GM19467 (cell line): ENCODE data around the gene UBA3.

Experiments
- ATAC-seq: cut with Tn5 transposase; IDR thresholded peaks from one replicate; pipeline ENCODE4 v1.9.1; 2021; ENCODE audit warnings: mild to moderate bottlenecking, moderate library complexity; ENCODE audit not compliant: unreplicated experiment

The UBA3 gene

GRCh38 chr3:69012800-69013252, 67.3 kb downstream of the UBA3 start:
- peak; percentile 43 for ATAC-seq

- ATAC-seq, result no peak
These were observed 67.9 kb downstream of the UBA3 start for GRCh38 chr3:69012100-69012799.

GRCh38 chr3:69011096-69011730, 69.0 kb downstream of the UBA3 start:
- ATAC-seq, result no peak

- no peak for ATAC-seq
These were observed 70.4 kb downstream of the UBA3 start for GRCh38 chr3:69009559-69010410.

GRCh38 chr3:69008980-69009379, 71.2 kb downstream of the UBA3 start:
- no peak for ATAC-seq

DNA sequence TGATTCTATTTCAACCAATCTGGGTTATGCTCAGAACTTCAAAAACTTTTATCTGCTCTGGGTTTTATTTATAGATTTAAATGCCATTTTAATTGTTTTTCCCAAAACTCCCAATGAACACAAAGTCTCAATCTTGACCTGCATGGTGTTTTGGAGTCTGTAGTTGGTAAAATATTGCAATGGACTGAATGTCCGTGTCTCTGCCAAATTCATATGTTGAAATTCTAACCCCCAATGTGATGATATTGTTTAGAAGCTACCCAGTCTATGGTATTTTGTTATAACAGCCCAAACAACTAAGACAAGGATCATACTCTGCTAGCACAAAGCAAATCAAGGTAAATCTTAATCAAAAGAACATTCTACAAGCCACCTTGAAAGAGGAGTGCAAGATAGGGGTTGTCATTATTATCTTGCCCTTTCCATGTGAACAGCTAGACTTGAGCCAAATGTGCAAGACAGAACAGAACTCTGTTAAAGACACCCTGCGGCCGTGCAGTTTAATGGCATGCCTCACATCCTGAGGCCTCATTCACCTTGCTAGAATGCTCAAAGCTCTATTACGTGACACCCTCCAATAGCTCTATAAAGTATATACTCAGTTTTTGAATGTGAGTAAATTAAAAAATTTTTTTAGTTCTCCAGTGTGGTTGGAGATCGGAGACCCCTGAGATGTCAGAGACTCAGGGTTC, 74.2 kb downstream of the UBA3 start:
- no peak for ATAC-seq

GRCh38 chr3:69005071-69005790, 74.9 kb downstream of the UBA3 start:
- ATAC-seq, result no peak
